ENCODE data around the gene TMEM266.

Gene TMEM266

GRCh38 chr15:76204109-76204845 lies 144.5 kb downstream of the TMEM266 start:
- H3K9me3 ChIP-seq (ENCODE audit: insufficient read depth, low read length) = no peaks in the 10 kb centered on the region
- no peak overlapping the region for H2AFZ ChIP-seq (ENCODE audit: low read depth, low read length, severe bottlenecking)
- H3F3A ChIP-seq (ENCODE audit: insufficient read depth) = no peaks in the 10 kb centered on the region
- H3K4me2 ChIP-seq (ENCODE audit: low read depth, low read length, poor library complexity, severe bottlenecking) = no peak overlapping the region
- H3K9ac ChIP-seq (ENCODE audit: low read length) = no peak overlapping the region
- H3K4me3 ChIP-seq (ENCODE audit: insufficient read depth, low read length, poor library complexity, severe bottlenecking) = no peak overlapping the region
- no peaks in the 10 kb centered on the region for H3K9me2 ChIP-seq (replicated peaks; ENCODE audit: insufficient read depth, low read length)
- H3K36me3 ChIP-seq (ENCODE audit: low read length) = no peaks in the 10 kb centered on the region
- no peak overlapping the region for H3K27ac ChIP-seq (ENCODE audit: low read depth, low read length)
- no peaks in the 10 kb centered on the region for H3K79me2 ChIP-seq (ENCODE audit: insufficient read depth, low read length)
- no peak for TF ChIP-seq CTCF (IDR thresholded peaks at IDR 0.05; ENCODE audit: insufficient read depth, low read length, poor library complexity, severe bottlenecking)
- TF ChIP-seq EZH2phosphoT487 (conservative IDR thresholded peaks at IDR 0.05; ENCODE audit: low read length) = no peak
- no peaks in the 10 kb centered on the region for H4K20me1 ChIP-seq (ENCODE audit: low read depth, low read length)
- H3K27me3 ChIP-seq (ENCODE audit: low read length) = no peaks in the 10 kb centered on the region

GRCh38 chr15:76204916-76205460 lies 145.2 kb downstream of the TMEM266 start:
- Histone ChIP-seq H3K4me3 (ENCODE audit: insufficient read depth, low read length, poor library complexity, severe bottlenecking) (no peak overlapping the region), H4K20me1 (ENCODE audit: low read depth, low read length) (no peaks in the 10 kb centered on the region), H3K4me2 (ENCODE audit: low read depth, low read length, poor library complexity, severe bottlenecking) (no peak overlapping the region), H2AFZ (ENCODE audit: low read depth, low read length, severe bottlenecking) (no peak overlapping the region), H3K9me3 (ENCODE audit: insufficient read depth, low read length) (no peaks in the 10 kb centered on the region), H3F3A (ENCODE audit: insufficient read depth) (no peaks in the 10 kb centered on the region), H3K27me3 (ENCODE audit: low read length) (no peaks in the 10 kb centered on the region), H3K79me2 (ENCODE audit: insufficient read depth, low read length) (no peaks in the 10 kb centered on the region), H3K27ac (ENCODE audit: low read depth, low read length) (no peak overlapping the region), H3K9me2 (replicated peaks; ENCODE audit: insufficient read depth, low read length) (no peaks in the 10 kb centered on the region), H3K9ac (ENCODE audit: low read length) (no peak overlapping the region), H3K36me3 (ENCODE audit: low read length) (no peaks in the 10 kb centered on the region)
- TF ChIP-seq CTCF (IDR thresholded peaks at IDR 0.05; ENCODE audit: insufficient read depth, low read length, poor library complexity, severe bottlenecking) (no peak), EZH2phosphoT487 (conservative IDR thresholded peaks at IDR 0.05; ENCODE audit: low read length) (no peak)

- no peaks in the 10 kb centered on the region for H4K20me1 ChIP-seq (ENCODE audit: low read depth, low read length)
- no peak overlapping the region for H3K9ac ChIP-seq (ENCODE audit: low read length)
- no peak for TF ChIP-seq EZH2phosphoT487 (conservative IDR thresholded peaks at IDR 0.05; ENCODE audit: low read length)
- no peak for TF ChIP-seq CTCF (IDR thresholded peaks at IDR 0.05; ENCODE audit: insufficient read depth, low read length, poor library complexity, severe bottlenecking)
- no peak overlapping the region for H3K4me3 ChIP-seq (ENCODE audit: insufficient read depth, low read length, poor library complexity, severe bottlenecking)
- no peaks in the 10 kb centered on the region for H3K27me3 ChIP-seq (ENCODE audit: low read length)
- no peaks in the 10 kb centered on the region for H3K79me2 ChIP-seq (ENCODE audit: insufficient read depth, low read length)
- H3K9me3 ChIP-seq (ENCODE audit: insufficient read depth, low read length) = no peaks in the 10 kb centered on the region
- no peaks in the 10 kb centered on the region for H3F3A ChIP-seq (ENCODE audit: insufficient read depth)
- no peak overlapping the region for H2AFZ ChIP-seq (ENCODE audit: low read depth, low read length, severe bottlenecking)
- no peak overlapping the region for H3K4me2 ChIP-seq (ENCODE audit: low read depth, low read length, poor library complexity, severe bottlenecking)
- H3K27ac ChIP-seq (ENCODE audit: low read depth, low read length) = no peak overlapping the region
- no peaks in the 10 kb centered on the region for H3K9me2 ChIP-seq (replicated peaks; ENCODE audit: insufficient read depth, low read length)
- H3K36me3 ChIP-seq (ENCODE audit: low read length) = no peaks in the 10 kb centered on the region
Measured at GRCh38 chr15:76206325-76206976, 146.7 kb downstream of the TMEM266 start.
